K562 (cell line): Measurements from ENCODE around the gene MC1R. TPM values are rescaled to one million over a fixed set of nuclear protein-coding genes. Genes with fewer than 3 reads are reported as not detected.
A peak's percentile ranks its signal among the peaks of the same experiment; 100 is the strongest.

Experiments used
- ATAC-seq: fragments of 200-7000 bp; cut with Tn5 transposase; 3 replicates; pipeline ENCODE4 v1.9.1; 2020; ENCODE audit warnings: moderate library complexity
- BruUV-seq: library from RNA; stranded (reverse); fragments of 400-500 nt; replicated peaks from 2 replicates; lab custom pipeline; 2021; lab: Mats Ljungman, UMichigan
- CTCF ChIA-PET: fragments of 300-600 bp; formaldehyde crosslinking; extraction: SDS; loops from one replicate; lab custom pipeline; 2021; ENCODE audit warnings: low intra/inter-chr PET ratio; lab: Yijun Ruan, JAX
- POLR2A ChIA-PET: fragments of 300-600, 350-650 bp; sonication (Branson Sonifier 250); formaldehyde crosslinking; extraction: SDS; loops from one replicate; lab custom pipeline; 2021; ENCODE audit warnings: antibody characterized with exemption, inconsistent platforms; lab: Yijun Ruan, JAX
- DNase-seq, 4 experiments: peaks; one replicate each; pipeline versions ENCODE4 v3.0.0 to v3.0.0-alpha.2; 2011 to 2018; ENCODE audit warnings: low spot score in 3 of 4, mixed read lengths in 3 of 4; ENCODE audit errors: extremely low read depth in 1 of 4
- FAIRE-seq: peaks from 2 replicates; lab custom pipeline; 2011; peaks lifted over from hg19 to GRCh38; lab: Jason Lieb, UNC
- H2AFZ ChIP-seq: 2 replicates; pipeline ENCODE4 v1.6.0; 2011; ENCODE audit warnings: low read depth, low read length, control low read depth, inconsistent platforms
- H3K27ac ChIP-seq: fragments of 200-600 bp; 3 replicates; pipeline ENCODE4 v1.8.0; 2011; ENCODE audit warnings: low read depth, mild to moderate bottlenecking, control low read depth, inconsistent platforms, low read length, moderate library complexity, mixed read lengths; ENCODE audit errors: extremely low read depth
- H3K27me3 ChIP-seq, 2 experiments: fragments of 300-600 bp in 1 of 2; 2 replicates in 1 of 2; 3 replicates in 1 of 2; pipeline versions ENCODE4 v1.6.0 to v1.8.0; 2011; ENCODE audit warnings: inconsistent platforms in 2 of 2, low read length in 2 of 2, mild to moderate bottlenecking in 1 of 2, mixed read lengths in 1 of 2, moderate library complexity in 1 of 2; ENCODE audit not compliant: control insufficient read depth in 2 of 2, insufficient read depth in 2 of 2
- H3K36me3 ChIP-seq: fragments of 300-600 bp; 3 replicates; pipeline ENCODE4 v1.8.0; 2011; ENCODE audit warnings: mild to moderate bottlenecking, low read length, inconsistent platforms; ENCODE audit not compliant: control insufficient read depth, insufficient read depth
- H3K4me1 ChIP-seq, 2 experiments: fragments of 200-600 bp in 1 of 2; replicated peaks in 1 of 2; 2 replicates in 1 of 2; 3 replicates in 1 of 2; pipeline versions ENCODE4 v1.5.1 to v1.8.0; 2011; ENCODE audit warnings: inconsistent platforms in 2 of 2, low read length in 2 of 2, mild to moderate bottlenecking in 1 of 2, mixed read lengths in 1 of 2, moderate library complexity in 1 of 2; ENCODE audit not compliant: control insufficient read depth in 2 of 2, insufficient read depth in 2 of 2
- H3K4me2 ChIP-seq: 2 replicates; pipeline ENCODE4 v1.6.1; 2011; ENCODE audit warnings: low read length, control low read depth, inconsistent platforms, mixed read lengths; ENCODE audit not compliant: insufficient read depth
- H3K4me3 ChIP-seq: fragments of 200-600 bp; sonication (generic), shearing (Covaris generic); 2 replicates; pipeline ENCODE4 v1.5.1; 2016; ENCODE audit warnings: control low read depth, inconsistent platforms
- H3K79me2 ChIP-seq: fragments of 200-600 bp; 3 replicates; pipeline ENCODE4 v1.8.0; 2011; ENCODE audit warnings: low read length, inconsistent platforms; ENCODE audit not compliant: control insufficient read depth, insufficient read depth
- H3K9ac ChIP-seq, 2 experiments: 2 replicates each; pipeline versions ENCODE4 v1.6.0 to v1.6.1; 2011; ENCODE audit warnings: low read depth in 2 of 2, low read length in 2 of 2, control low read depth in 1 of 2, inconsistent platforms in 1 of 2, mild to moderate bottlenecking in 1 of 2, mixed read lengths in 1 of 2; ENCODE audit not compliant: insufficient read depth in 1 of 2
- H3K9me1 ChIP-seq: one replicate; pipeline ENCODE4 v1.6.0; 2011; ENCODE audit warnings: inconsistent platforms, mild to moderate bottlenecking, low read length, moderate library complexity; ENCODE audit not compliant: control insufficient read depth, insufficient read depth
- H3K9me3 ChIP-seq: replicated peaks from 2 replicates; pipeline ENCODE4 v1.5.1; 2011; ENCODE audit warnings: low read depth, low read length, inconsistent platforms; ENCODE audit not compliant: control insufficient read depth, insufficient read depth
- H4K20me1 ChIP-seq: replicated peaks from 2 replicates; pipeline ENCODE4 v1.6.1; 2011; ENCODE audit warnings: low read length, inconsistent platforms, mixed read lengths; ENCODE audit not compliant: control insufficient read depth, insufficient read depth
- AFF1 ChIP-seq, 2 experiments: fragments of 450-650 bp; IDR thresholded peaks; 2 replicates each; pipeline ENCODE4 v1.6.1; 2018; ENCODE audit warnings: mild to moderate bottlenecking in 2 of 2, low read depth in 1 of 2; ENCODE audit not compliant: partially characterized antibody in 2 of 2
- CAMTA2 ChIP-seq: fragments of 250-450 bp; sonication (Bioruptor Pico); conservative IDR thresholded peaks from 2 replicates; pipeline ENCODE4 v1.5.1; 2022
- CBFA2T2 ChIP-seq: fragments of 450-650 bp; conservative IDR thresholded peaks from 2 replicates; pipeline ENCODE4 v1.6.1; 2017; ENCODE audit warnings: mild to moderate bottlenecking
- CHD2 ChIP-seq: IDR thresholded peaks from 2 replicates; pipeline ENCODE4 v1.6.1; 2011; ENCODE audit warnings: low read depth, low read length
- RAD51 ChIP-seq: fragments of 450-650 bp; IDR thresholded peaks from 2 replicates; pipeline ENCODE4 v1.7.1; 2016; ENCODE audit warnings: low read depth, mild to moderate bottlenecking, borderline replicate concordance
- TFAP4 ChIP-seq: sonication (generic); formaldehyde crosslinking; IDR thresholded peaks from 2 replicates; pipeline ENCODE4 v1.8.0; 2022; ENCODE audit warnings: missing genetic modification reagents, mild to moderate bottlenecking, moderate library complexity, borderline replicate concordance
- USF2 ChIP-seq: sonication (generic); formaldehyde crosslinking; IDR thresholded peaks from 2 replicates; pipeline ENCODE4 v1.5.0; 2020; ENCODE audit warnings: missing genetic modification reagents
- ZBTB33 ChIP-seq: sonication (generic); formaldehyde crosslinking; IDR thresholded peaks from 2 replicates; pipeline ENCODE4 v1.8.1; 2023; ENCODE audit warnings: mild to moderate bottlenecking, missing genetic modification reagents
- ZNF143 ChIP-seq: sonication (generic); formaldehyde crosslinking; IDR thresholded peaks from 2 replicates; pipeline ENCODE4 v1.9.0; 2022; ENCODE audit warnings: mild to moderate bottlenecking, missing genetic modification reagents
- ZNF507 ChIP-seq: conservative IDR thresholded peaks from 2 replicates; pipeline ENCODE4 v1.6.1; 2017; ENCODE audit warnings: missing genetic modification characterization, missing compliant biosample characterization
- WGBS: fragments of 100-300 bp; shearing (Covaris generic); methylation state at CpG from one replicate; pipeline ENCODE4 v1.1.6; 2016; ENCODE audit warnings: low coverage, mixed read lengths; ENCODE audit not compliant: insufficient coverage; ENCODE audit errors: missing lambda C conversion rate; 5-methylcytosine and 5-hydroxymethylcytosine counted together
- in situ Hi-C: fragments of 300-500 bp; cut with MboI; formaldehyde crosslinking; loops from 4 replicates; pipeline ENCODE4 v1.15.0; 2018; ENCODE audit warnings: inconsistent platforms, mixed read lengths
- intact Hi-C: fragments of 100-400 bp; cut with micrococcal nuclease; formaldehyde crosslinking; loops from 2 replicates; pipeline ENCODE4 v1.14.2; 2022
- polyA plus RNA-seq, 8 experiments: library from polyadenylated mRNA; depleted of rRNA in 4 of 8; stranded (reverse) in 5 of 8; unstranded in 3 of 8; fragments of >200 nt; fragmentation: Nextera tagmentation in 2 of 8; fragmentation: Illumina TruSeq in 1 of 8; extraction: Ambion mirVana in 2 of 8; extraction: Trizol in 1 of 8; gene quantifications; 2 replicates each; pipeline versions ENCODE4 v1.2.1 to v1.2.3, GENCODE V29; 2011 to 2014; ENCODE audit warnings: inconsistent platforms in 1 of 8, missing spikeins in 1 of 8
- total RNA-seq, 7 experiments: library from RNA; depleted of rRNA in 6 of 7; stranded (reverse); fragments of >200 nt in 6 of 7; fragmentation: Illumina TruSeq in 2 of 7; extraction: Trizol in 2 of 7; gene quantifications; 2 replicates each; pipeline versions ENCODE4 v1.2.1 to v1.2.3, GENCODE V29; 2011 to 2021; ENCODE audit warnings: low replicate concordance in 1 of 7

Gene MC1R
- total and polyA plus RNA-seq, 9 of the 15 experiments (the other 6 are each of a cell fraction or from before 2014, with no cell fraction given): 0.14 to 5.3 (median 2.5) TPM; not detected in 1

- 0 out of 2 replicates have a peak, but pooled peaks have one; percentile 26 for TF ChIP-seq CHD2
- TF ChIP-seq, all 486 proteins: peak for 11
Observed at GRCh38 chr16:89958068-89958467, 39.4 kb downstream of the MC1R start (continued).

GRCh38 chr16:89958596-89958995 is 39.9 kb downstream of the MC1R start:
- H3K4me2 ChIP-seq: no peak overlapping the region
- H4K20me1 ChIP-seq: 0 out of 2 replicates have a peak, but pooled peaks cover 3% of the 10 kb centered on the region
- no peak overlapping the region for H3K9ac ChIP-seq
- H3K79me2 ChIP-seq: no peaks in the 10 kb centered on the region
- no peak overlapping the region for H2AFZ ChIP-seq
- peaks cover 62% of the 10 kb centered on the region for H3K36me3 ChIP-seq
- FAIRE-seq (no peak), DNase-seq (no peak), ATAC-seq (no peak)
- POLR2A ChIA-PET: no interaction called here
- no peaks in the 10 kb centered on the region for H3K9me3 ChIP-seq
- 98% methylated on average over 9 of the region's 10 CpGs for WGBS
- TF ChIP-seq CBFA2T2 (peak; percentile 34; the same call in 1 of the 2 replicates), ZNF143 (CRISPR knock-in tag) (peak; percentile 67), RAD51 (peak; percentile 21; the same call in 1 of the 2 replicates), ZNF507 (tag) (no peak), TFAP4 (CRISPR knock-in tag) (peak; percentile 34; the same call in 1 of the 2 replicates), AFF1 (IDR thresholded peaks at IDR 0.05; ENCODE audit: low read depth in 1 of 2, partially characterized antibody in 2 of 2) (peak in 1 of 2 experiments; percentile 89), USF2 (peak; percentile 65), ZBTB33 (CRISPR knock-in tag) (peak; percentile 94), CAMTA2 (CRISPR knock-in tag) (no peak)
- H3K27ac ChIP-seq: no peak overlapping the region
- H3K9me1 ChIP-seq: peaks cover 3% of the 10 kb centered on the region
- intact Hi-C loops (no loop called here), in situ Hi-C loops (no loop called here)
- CTCF ChIA-PET: no interaction called here
- H3K4me3 ChIP-seq: no peak overlapping the region
- H3K27me3 ChIP-seq: no peaks in the 10 kb centered on the region
- peaks cover 0 to 32% of the 10 kb centered on the region in 2 experiments; a peak in 2 of 5 replicates for H3K4me1 ChIP-seq
- BruUV-seq: no TSS peak
